H1 (cell line): Measurements from ENCODE around the gene FBXO21. TPM values are rescaled to one million over a fixed set of nuclear protein-coding genes. Genes with fewer than 3 reads are reported as not detected.

Source experiments
- CHD1 ChIP-seq: IDR thresholded peaks from 2 replicates; pipeline ENCODE4 v1.6.1; 2012; ENCODE audit warnings: low read depth, low read length, improper control_type of control experiment
- CTCF ChIP-seq, 3 experiments: IDR thresholded peaks; 1 replicate in 2 of 3; 2 replicates in 1 of 3; pipeline versions ENCODE4 v1.5.1 to v1.6.1; 2011; ENCODE audit warnings: low read length in 3 of 3, mild to moderate bottlenecking in 3 of 3, inconsistent platforms in 2 of 3, low read depth in 1 of 3, moderate library complexity in 1 of 3; ENCODE audit not compliant: insufficient read depth in 1 of 3; ENCODE audit errors: control extremely low read depth in 1 of 3
- GTF2F1 ChIP-seq: IDR thresholded peaks from 2 replicates; pipeline ENCODE4 v1.6.1; 2012; ENCODE audit warnings: low read depth, low read length, improper control_type of control experiment, borderline replicate concordance
- SAP30 ChIP-seq: fragments of 300-600 bp; sonication (generic); IDR thresholded peaks from 2 replicates; pipeline ENCODE4 v1.7.1; 2012; ENCODE audit warnings: low read length, moderate library complexity, mild to moderate bottlenecking, inconsistent platforms; ENCODE audit not compliant: insufficient read depth, insufficient replicate concordance
- SIX5 ChIP-seq: IDR thresholded peaks from 2 replicates; pipeline ENCODE4 v1.6.1; 2011; ENCODE audit warnings: mild to moderate bottlenecking, low read depth, low read length
- USF2 ChIP-seq: IDR thresholded peaks from 2 replicates; pipeline ENCODE4 v1.6.1; 2011; ENCODE audit warnings: low read length, improper control_type of control experiment
- polyA plus RNA-seq, 7 experiments: library from polyadenylated mRNA; depleted of rRNA in 3 of 7; stranded (reverse) in 5 of 7; unstranded in 2 of 7; fragments of >200 nt in 5 of 7; fragments of 200-250 nt in 2 of 7; gene quantifications; 1 replicate in 5 of 7; 2 replicates in 1 of 7; 4 replicates in 1 of 7; pipeline versions ENCODE4 v1.2.1 to v1.2.3, GENCODE V29; 2011 to 2013; ENCODE audit warnings: missing spikeins in 2 of 7, mixed read lengths in 2 of 7
- total RNA-seq: library from RNA; stranded (reverse); fragmentation: NEBNext Ultra II Directional; extraction: Animal tissue kit (Norgen Biotek cat#: 25700); gene quantifications from 2 replicates; pipeline ENCODE4 v1.2.1, GENCODE V29; 2021

Gene FBXO21
- total and polyA plus RNA-seq, 2 of the 8 experiments (the other 6 are each of a cell fraction or from before 2014, with no cell fraction given) = 57.0 to 80.6 TPM

- TF ChIP-seq CTCF (IDR thresholded peaks at IDR 0.05; ENCODE audit: control extremely low read depth in 1 of 3, insufficient read depth in 1 of 3, low read depth in 1 of 3, low read length in 3 of 3) (no peak), SIX5 (no peak), USF2 (no peak), SAP30 (no peak), GTF2F1 (no peak), CHD1 (no peak)
Measured at GRCh38 chr12:117102800-117103181, 87.5 kb downstream of the FBXO21 start (continued).
